Fibroblast of lung (primary cell): ENCODE results near the gene THRB.

Experiments
- CTCF ChIP-seq, 2 donors: IDR thresholded peaks in 1 of 2; conservative IDR thresholded peaks in 1 of 2; 1 replicate in 1 of 2; 2 replicates in 1 of 2; pipeline ENCODE4 v1.5.1; 2011 to 2012; ENCODE audit warnings: low read length in 2 of 2, control low read depth in 1 of 2, inconsistent platforms in 1 of 2, low read depth in 1 of 2, mild to moderate bottlenecking in 1 of 2
- EZH2 ChIP-seq: IDR thresholded peaks from 2 replicates; pipeline ENCODE4 v1.5.1; 2012; ENCODE audit warnings: low read length, control low read depth, mild to moderate bottlenecking; ENCODE audit errors: missing control alignments

- TF ChIP-seq CTCF (conservative IDR thresholded peaks at IDR 0.05 in 1 of 2, IDR thresholded peaks at IDR 0.05 in 1 of 2; ENCODE audit: low read depth in 1 of 2, low read length in 2 of 2), result no peak
- TF ChIP-seq EZH2, result no peak
Measured at GRCh38 chr3:24255414-24255813, 239.2 kb downstream of the THRB start.
